Glutamatergic neuron (in vitro differentiated cells): ENCODE results near the gene GGNBP2. TPM values are rescaled to one million over a fixed set of nuclear protein-coding genes. Genes with fewer than 3 reads are reported as not detected.

Experiments used
- DNase-seq: peaks from one replicate; pipeline ENCODE4 v3.0.0; 2022
- H3K27ac Mint-ChIP-seq: one replicate; pipeline ENCODE4 v1.8.0; 2020; ENCODE audit warnings: mild to moderate bottlenecking, mixed read lengths, inconsistent platforms; ENCODE audit not compliant: unreplicated experiment
- H3K27me3 Mint-ChIP-seq: one replicate; pipeline ENCODE4 v1.8.0; 2020; ENCODE audit warnings: mild to moderate bottlenecking, moderate library complexity, mixed read lengths, inconsistent platforms; ENCODE audit not compliant: unreplicated experiment
- H3K36me3 Mint-ChIP-seq: one replicate; pipeline ENCODE4 v1.8.0; 2020; ENCODE audit warnings: mild to moderate bottlenecking, mixed read lengths, inconsistent platforms; ENCODE audit not compliant: unreplicated experiment
- H3K4me1 Mint-ChIP-seq: one replicate; pipeline ENCODE4 v1.8.0; 2020; ENCODE audit warnings: mild to moderate bottlenecking, low read depth, mixed read lengths, inconsistent platforms; ENCODE audit not compliant: unreplicated experiment
- H3K4me3 Mint-ChIP-seq: one replicate; pipeline ENCODE4 v1.8.0; 2020; ENCODE audit warnings: mild to moderate bottlenecking, mixed read lengths, inconsistent platforms; ENCODE audit not compliant: unreplicated experiment
- H3K9me3 Mint-ChIP-seq: one replicate; pipeline ENCODE4 v1.8.0; 2020; ENCODE audit warnings: mild to moderate bottlenecking, moderate library complexity, mixed read lengths, inconsistent platforms; ENCODE audit not compliant: unreplicated experiment
- total RNA-seq: library from RNA; stranded (reverse); fragmentation: NEBNext Ultra II Directional; extraction: Animal tissue kit (Norgen Biotek cat#: 25700); gene quantifications from one replicate; pipeline ENCODE4 v1.2.1, GENCODE V29; 2021; ENCODE audit not compliant: unreplicated experiment
- TF ChIP-seq, protein P1 (sequence below): fragments of 200-600 bp; sonication (generic); IDR thresholded peaks from one replicate; pipeline ENCODE4 v1.5.0; 2021; ENCODE audit not compliant: partially characterized antibody, unreplicated experiment

GGNBP2 gene
- total RNA-seq, 1 donor from 2014 or later, result 105 TPM

GRCh38 chr17:36509272-36509985, 35.3 kb upstream of the GGNBP2 start:
- TF ChIP-seq, protein P1, sequence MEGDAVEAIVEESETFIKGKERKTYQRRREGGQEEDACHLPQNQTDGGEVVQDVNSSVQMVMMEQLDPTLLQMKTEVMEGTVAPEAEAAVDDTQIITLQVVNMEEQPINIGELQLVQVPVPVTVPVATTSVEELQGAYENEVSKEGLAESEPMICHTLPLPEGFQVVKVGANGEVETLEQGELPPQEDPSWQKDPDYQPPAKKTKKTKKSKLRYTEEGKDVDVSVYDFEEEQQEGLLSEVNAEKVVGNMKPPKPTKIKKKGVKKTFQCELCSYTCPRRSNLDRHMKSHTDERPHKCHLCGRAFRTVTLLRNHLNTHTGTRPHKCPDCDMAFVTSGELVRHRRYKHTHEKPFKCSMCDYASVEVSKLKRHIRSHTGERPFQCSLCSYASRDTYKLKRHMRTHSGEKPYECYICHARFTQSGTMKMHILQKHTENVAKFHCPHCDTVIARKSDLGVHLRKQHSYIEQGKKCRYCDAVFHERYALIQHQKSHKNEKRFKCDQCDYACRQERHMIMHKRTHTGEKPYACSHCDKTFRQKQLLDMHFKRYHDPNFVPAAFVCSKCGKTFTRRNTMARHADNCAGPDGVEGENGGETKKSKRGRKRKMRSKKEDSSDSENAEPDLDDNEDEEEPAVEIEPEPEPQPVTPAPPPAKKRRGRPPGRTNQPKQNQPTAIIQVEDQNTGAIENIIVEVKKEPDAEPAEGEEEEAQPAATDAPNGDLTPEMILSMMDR, result no peak
- Mint-ChIP-seq H3K27ac (no peak overlapping the region), H3K4me3 (no peak overlapping the region), H3K4me1 (peaks cover 22% of the 10 kb centered on the region), H3K9me3 (peaks cover 4% of the 10 kb centered on the region), H3K27me3 (peaks cover 13% of the 10 kb centered on the region), H3K36me3 (no peaks in the 10 kb centered on the region)
- no peak for DNase-seq

DNA sequence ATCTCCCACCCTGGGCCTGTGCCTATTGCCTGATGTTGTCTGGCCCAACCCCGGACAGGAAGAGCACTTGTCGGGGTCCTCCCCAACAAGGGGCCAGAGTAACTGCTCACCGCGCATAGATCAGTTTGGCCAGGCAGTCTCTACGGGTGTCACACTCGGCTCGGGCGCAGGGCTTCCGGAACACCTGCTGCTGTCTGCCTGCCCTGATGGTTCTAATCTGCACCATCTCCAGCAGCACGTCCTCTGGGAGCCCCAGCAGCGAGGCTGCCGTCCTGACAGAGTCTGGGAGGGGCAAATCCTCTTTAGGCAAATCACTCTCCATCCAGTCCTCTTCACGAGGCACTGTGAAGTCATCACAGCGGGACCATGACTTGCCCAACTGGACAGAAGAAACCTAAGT, 34.1 kb upstream of the GGNBP2 start:
- Mint-ChIP-seq H3K4me3 (no peak overlapping the region), H3K4me1 (peaks cover 15% of the 10 kb centered on the region), H3K27ac (peak overlapping the region; percentile 72), H3K36me3 (no peaks in the 10 kb centered on the region), H3K27me3 (peaks cover 9% of the 10 kb centered on the region), H3K9me3 (peaks cover 4% of the 10 kb centered on the region)
- no peak for DNase-seq
- TF ChIP-seq, protein P1, result no peak

GRCh38 chr17:36511216-36511615, 33.5 kb upstream of the GGNBP2 start:
- H3K9me3 Mint-ChIP-seq, result peaks cover 4% of the 10 kb centered on the region
- H3K36me3 Mint-ChIP-seq, result no peaks in the 10 kb centered on the region
- DNase-seq, result no peak
- TF ChIP-seq, protein P1, result no peak
- H3K4me3 Mint-ChIP-seq, result no peak overlapping the region
- no peak overlapping the region for H3K27ac Mint-ChIP-seq
- H3K27me3 Mint-ChIP-seq, result peaks cover 6% of the 10 kb centered on the region
- H3K4me1 Mint-ChIP-seq, result peaks cover 10% of the 10 kb centered on the region

- peaks cover 4% of the 10 kb centered on the region for H3K9me3 Mint-ChIP-seq
- peaks cover 6% of the 10 kb centered on the region for H3K27me3 Mint-ChIP-seq
- H3K36me3 Mint-ChIP-seq, result no peaks in the 10 kb centered on the region
- no peak for DNase-seq
- TF ChIP-seq, protein P1, result no peak
- no peak overlapping the region for H3K4me3 Mint-ChIP-seq
- no peak overlapping the region for H3K27ac Mint-ChIP-seq
- peaks cover 8% of the 10 kb centered on the region for H3K4me1 Mint-ChIP-seq
These were observed 32.1 kb upstream of the GGNBP2 start for GRCh38 chr17:36512641-36513040.

- Mint-ChIP-seq H3K36me3 (no peaks in the 10 kb centered on the region), H3K27ac (no peak overlapping the region), H3K4me3 (no peak overlapping the region), H3K27me3 (peaks cover 6% of the 10 kb centered on the region), H3K4me1 (peaks cover 7% of the 10 kb centered on the region), H3K9me3 (peaks cover 4% of the 10 kb centered on the region)
- DNase-seq, result no peak
- TF ChIP-seq, protein P1, result no peak
These were observed 29.9 kb upstream of the GGNBP2 start for GRCh38 chr17:36514856-36515255.
